IPS DF 6.9 (cell line): ENCODE measurements around the gene GUCY2F.

ENCODE experiments used
- DNase-seq: peaks from one replicate; pipeline ENCODE4 v3.0.0-alpha.2; 2013; ENCODE audit warnings: low read depth, low spot score
- H3K27ac ChIP-seq: one replicate; pipeline ENCODE4 v1.5.1; 2013; ENCODE audit warnings: low read length, control low read depth
- H3K27me3 ChIP-seq: 2 replicates; pipeline ENCODE4 v1.6.1; 2013; ENCODE audit warnings: mild to moderate bottlenecking, low read length; ENCODE audit not compliant: control insufficient read depth, insufficient read depth
- H3K36me3 ChIP-seq: 2 replicates; pipeline ENCODE4 v1.6.1; 2013; ENCODE audit warnings: low read length; ENCODE audit not compliant: control insufficient read depth, insufficient read depth
- H3K4me1 ChIP-seq: 2 replicates; pipeline ENCODE4 v1.6.1; 2013; ENCODE audit warnings: low read length; ENCODE audit not compliant: control insufficient read depth, insufficient read depth
- H3K4me3 ChIP-seq: 2 replicates; pipeline ENCODE4 v1.5.1; 2013; ENCODE audit warnings: mild to moderate bottlenecking, low read length
- H3K9me3 ChIP-seq: 2 replicates; pipeline ENCODE4 v1.6.1; 2013; ENCODE audit warnings: low read length, inconsistent platforms; ENCODE audit not compliant: control insufficient read depth, insufficient read depth
- WGBS: extraction: QIAGEN DNeasy Blood & Tissue Kit; methylation state at CpG from one replicate; pipeline ENCODE4 v1.1.7; 2013; ENCODE audit warnings: mixed read lengths, missing lambda C conversion rate; ENCODE audit not compliant: insufficient read length, insufficient coverage; 5-methylcytosine and 5-hydroxymethylcytosine counted together

GUCY2F gene

DNA sequence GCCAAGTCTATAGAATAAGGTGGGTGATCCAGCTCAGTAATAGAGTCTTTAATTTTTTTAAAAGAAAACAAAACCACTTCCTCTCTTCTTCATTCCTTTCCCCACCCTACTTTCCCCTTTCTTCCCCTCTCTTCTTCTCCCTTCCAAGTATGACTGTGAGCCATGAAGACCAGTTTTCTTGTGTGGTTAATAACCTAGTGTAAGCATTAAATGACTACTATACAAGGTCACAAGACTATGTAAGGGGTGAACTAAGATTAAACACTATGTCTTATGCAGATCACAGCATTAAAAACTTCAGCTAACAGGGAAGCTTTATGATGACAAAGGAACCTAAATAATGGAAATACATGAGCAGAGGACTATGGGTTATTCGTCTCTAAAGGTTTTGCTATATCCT is 135.4 kb downstream of the GUCY2F start:
- Histone ChIP-seq H3K36me3 (no peaks in the 10 kb centered on the region), H3K4me1 (no peaks in the 10 kb centered on the region), H3K4me3 (no peak overlapping the region), H3K9me3 (no peaks in the 10 kb centered on the region), H3K27me3 (no peaks in the 10 kb centered on the region), H3K27ac (no peak overlapping the region)
- no peak for DNase-seq
- no CpG with 5 or more reads among the region's 1 CpG for WGBS

DNA sequence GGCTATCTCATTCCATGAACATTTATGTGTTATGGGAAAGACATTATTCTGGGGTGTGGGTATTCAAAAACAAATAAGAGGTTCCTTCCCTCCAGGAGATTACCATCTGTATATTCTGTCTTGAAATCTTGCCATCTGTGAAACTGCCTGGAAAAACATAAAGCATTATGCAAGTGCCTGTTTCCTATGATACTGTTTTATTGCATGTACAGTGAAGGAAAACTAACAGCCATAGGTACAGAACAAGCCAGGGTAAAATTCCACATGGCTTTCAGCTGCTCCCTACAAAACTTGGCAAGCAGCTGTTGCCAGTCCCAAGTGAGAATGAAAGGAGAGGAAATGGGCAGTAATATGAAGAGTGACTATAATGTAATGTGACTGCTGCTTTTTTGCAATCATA is 136.0 kb downstream of the GUCY2F start:
- no peak overlapping the region for H3K4me3 ChIP-seq
- no peaks in the 10 kb centered on the region for H3K9me3 ChIP-seq
- no peak overlapping the region for H3K27ac ChIP-seq
- DNase-seq = no peak
- H3K36me3 ChIP-seq = no peaks in the 10 kb centered on the region
- no peaks in the 10 kb centered on the region for H3K4me1 ChIP-seq
- H3K27me3 ChIP-seq = no peaks in the 10 kb centered on the region

DNA sequence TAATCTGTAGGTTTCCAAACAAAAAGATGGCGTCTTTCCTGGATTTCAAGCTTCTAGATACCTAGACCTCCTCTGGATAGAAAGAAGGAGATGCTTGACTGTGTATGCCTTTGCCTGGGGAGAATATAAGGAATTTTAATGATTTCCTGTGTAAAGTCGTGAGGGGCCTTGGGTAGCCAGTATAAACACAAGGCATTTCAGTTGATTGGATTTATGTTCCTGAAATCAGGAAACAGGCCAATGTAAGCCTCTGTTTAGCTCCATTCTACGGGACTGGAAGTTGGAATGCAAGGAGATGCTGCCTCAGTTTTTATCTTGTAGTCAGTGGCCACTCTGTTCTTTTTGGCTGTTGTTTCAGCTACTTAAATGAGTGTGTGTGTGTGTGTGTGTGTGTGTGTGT is 137.2 kb downstream of the GUCY2F start:
- H3K4me3 ChIP-seq = no peak overlapping the region
- H3K27ac ChIP-seq = no peak overlapping the region
- DNase-seq = no peak
- WGBS = no CpG with 5 or more reads among the region's 3 CpGs
- H3K27me3 ChIP-seq = no peaks in the 10 kb centered on the region
- no peaks in the 10 kb centered on the region for H3K9me3 ChIP-seq
- H3K36me3 ChIP-seq = no peaks in the 10 kb centered on the region
- no peaks in the 10 kb centered on the region for H3K4me1 ChIP-seq

DNA sequence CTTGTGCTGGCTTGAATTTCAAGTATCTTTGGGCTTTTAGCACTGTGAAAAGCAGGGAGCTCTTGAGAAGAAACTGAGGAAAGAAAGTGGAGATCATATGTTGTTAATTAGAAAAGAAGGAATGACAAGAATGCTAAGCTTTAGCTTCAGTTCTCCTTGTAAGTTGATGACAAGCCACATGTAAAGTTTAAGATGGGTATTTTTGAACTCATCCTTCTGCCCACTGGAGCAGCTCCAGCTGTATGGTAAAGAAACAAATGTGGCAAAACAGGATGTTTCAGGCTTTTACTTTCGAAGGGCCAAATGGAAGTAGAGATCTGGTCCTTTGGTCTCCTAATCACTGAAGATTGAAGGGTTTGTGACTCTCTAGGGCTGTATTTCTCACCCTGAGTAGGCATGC is 137.8 kb downstream of the GUCY2F start:
- H3K27ac ChIP-seq = no peak overlapping the region
- H3K36me3 ChIP-seq = no peaks in the 10 kb centered on the region
- no peak overlapping the region for H3K4me3 ChIP-seq
- H3K9me3 ChIP-seq = no peaks in the 10 kb centered on the region
- no CpG with 5 or more reads among the region's 1 CpG for WGBS
- H3K27me3 ChIP-seq = no peaks in the 10 kb centered on the region
- DNase-seq = no peak
- H3K4me1 ChIP-seq = no peaks in the 10 kb centered on the region

DNA sequence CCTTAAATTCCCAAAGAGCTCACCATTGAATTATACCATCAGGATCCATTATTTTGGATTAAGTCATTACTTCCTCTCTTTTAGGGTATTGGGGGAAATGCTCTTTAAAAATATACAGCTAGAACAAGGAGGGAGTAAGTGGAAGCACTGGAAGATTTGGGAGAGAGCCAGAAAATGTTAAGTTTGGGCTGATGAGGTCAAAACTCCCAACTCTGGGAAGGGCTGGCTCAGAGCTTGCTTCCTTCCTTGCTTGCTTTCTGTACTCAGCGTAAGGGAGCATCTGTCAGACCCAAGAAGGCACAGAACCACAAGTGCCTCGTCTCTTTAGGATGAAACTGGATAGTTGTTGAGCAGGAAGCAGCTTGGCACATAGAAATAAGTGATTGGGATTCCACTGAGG is 138.2 kb downstream of the GUCY2F start:
- H3K27ac ChIP-seq = no peak overlapping the region
- H3K4me1 ChIP-seq = no peaks in the 10 kb centered on the region
- DNase-seq = no peak
- H3K9me3 ChIP-seq = no peaks in the 10 kb centered on the region
- no peaks in the 10 kb centered on the region for H3K27me3 ChIP-seq
- H3K36me3 ChIP-seq = no peaks in the 10 kb centered on the region
- no CpG with 5 or more reads among the region's 2 CpGs for WGBS
- H3K4me3 ChIP-seq = no peak overlapping the region

DNA sequence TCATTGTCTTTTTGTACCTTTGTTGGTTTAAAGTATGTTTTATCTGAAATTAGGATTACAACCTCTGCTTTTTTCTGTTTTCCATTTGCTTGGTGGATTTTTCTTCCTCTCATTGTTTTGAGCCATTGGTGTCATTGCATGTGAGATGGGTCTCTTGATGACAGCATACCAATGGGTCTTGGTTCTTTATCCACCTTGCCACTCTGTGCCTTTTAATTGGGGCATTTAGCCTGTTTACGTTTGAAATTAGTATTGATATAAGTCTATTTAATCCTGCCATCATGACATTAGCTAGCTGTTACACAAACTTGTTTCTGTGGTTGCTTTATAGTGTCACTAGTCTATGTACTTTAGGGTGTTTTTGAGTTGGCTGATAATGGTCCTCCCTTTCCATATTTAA is 145.7 kb downstream of the GUCY2F start:
- Histone ChIP-seq H3K9me3 (no peaks in the 10 kb centered on the region), H3K4me3 (no peak overlapping the region), H3K27me3 (no peaks in the 10 kb centered on the region), H3K27ac (no peak overlapping the region), H3K36me3 (no peaks in the 10 kb centered on the region), H3K4me1 (no peaks in the 10 kb centered on the region)
- no peak for DNase-seq
- no CpG with 5 or more reads among the region's 1 CpG for WGBS

DNA sequence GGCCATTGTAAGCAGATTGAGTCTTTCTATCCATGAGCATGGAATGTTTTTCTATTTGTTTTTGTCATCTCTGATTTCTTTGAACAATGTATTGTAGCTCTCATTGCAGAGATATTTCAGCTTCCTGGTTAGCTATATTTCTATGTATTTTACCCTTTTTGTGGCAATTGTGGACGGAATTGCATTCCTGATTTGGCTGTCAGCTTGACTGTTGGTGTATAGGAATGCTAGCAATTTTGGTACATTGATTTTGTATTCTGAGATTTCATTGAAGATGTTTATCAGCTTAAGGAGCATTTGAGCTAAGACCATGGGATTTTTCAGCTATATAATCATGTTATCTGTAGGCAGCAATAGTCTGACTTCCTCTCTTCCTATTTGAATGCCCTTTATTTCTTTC is 154.6 kb downstream of the GUCY2F start:
- no peak overlapping the region for H3K27ac ChIP-seq
- WGBS = no CpG with 5 or more reads among the region's 1 CpG
- H3K9me3 ChIP-seq = no peaks in the 10 kb centered on the region
- no peaks in the 10 kb centered on the region for H3K4me1 ChIP-seq
- no peaks in the 10 kb centered on the region for H3K27me3 ChIP-seq
- no peaks in the 10 kb centered on the region for H3K36me3 ChIP-seq
- no peak for DNase-seq
- no peak overlapping the region for H3K4me3 ChIP-seq
